Epithelial cell of umbilical artery (primary cell): ENCODE data around the gene WHRN. TPM values are rescaled to one million over a fixed set of nuclear protein-coding genes. Genes with fewer than 3 reads are reported as not detected.

ENCODE experiments used
- total RNA-seq: library from RNA; depleted of rRNA; stranded (reverse); fragments of >200 nt; gene quantifications from 2 replicates; pipeline ENCODE4 v1.2.3, GENCODE V29; 2014

Gene WHRN
- under 0.01 TPM in 1 of 2 replicates, not detected in the other for total RNA-seq

DNA sequence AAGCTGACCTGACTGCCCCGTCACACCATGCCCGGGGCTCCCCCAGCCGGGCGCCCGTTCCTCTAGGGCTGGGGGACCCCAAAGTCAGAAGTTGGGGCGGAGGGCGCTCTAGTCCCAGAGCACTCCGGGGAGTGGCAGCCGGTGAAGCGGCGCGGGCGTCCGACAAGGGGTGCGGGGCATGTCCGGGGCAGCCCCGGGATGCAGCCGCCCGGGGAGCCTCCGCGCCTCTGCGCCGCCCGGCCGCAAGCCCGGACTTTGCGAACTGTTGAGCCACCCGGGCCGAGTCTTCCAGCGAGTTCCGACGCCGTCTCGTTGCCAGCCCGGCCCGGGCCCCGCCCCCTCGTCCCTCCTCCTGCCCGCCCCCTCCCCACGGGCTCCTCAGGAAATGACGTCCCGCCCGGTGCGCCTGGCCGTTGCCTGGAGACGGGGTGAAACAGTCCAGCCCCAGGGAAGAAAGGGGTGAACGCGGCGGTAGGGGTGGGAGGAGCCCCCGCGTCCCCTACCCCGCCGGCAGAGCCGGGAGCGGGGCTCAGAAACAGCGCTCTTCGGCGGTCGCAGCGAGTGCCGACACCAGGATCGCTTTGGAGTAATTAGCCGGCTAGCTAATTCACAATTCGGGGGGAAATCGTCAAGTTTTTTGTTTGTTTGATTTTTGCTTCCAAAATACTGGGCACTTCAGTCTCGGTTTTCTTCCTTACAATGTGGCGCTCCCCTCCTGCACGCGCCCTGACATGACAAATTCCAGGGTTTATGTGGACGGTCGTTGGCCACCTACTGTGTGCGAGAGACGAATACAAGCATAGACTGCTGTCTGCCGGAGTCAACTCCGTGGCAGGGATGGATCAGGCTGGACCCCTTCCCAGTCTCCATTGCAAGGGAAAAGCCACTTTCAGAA lies at the start of gene WHRN:
Gene WHRN (minus strand): TSS at position 287 of the 895 bp plus-strand sequence. CDS start 672 bp downstream, outside the sequence.

DNA sequence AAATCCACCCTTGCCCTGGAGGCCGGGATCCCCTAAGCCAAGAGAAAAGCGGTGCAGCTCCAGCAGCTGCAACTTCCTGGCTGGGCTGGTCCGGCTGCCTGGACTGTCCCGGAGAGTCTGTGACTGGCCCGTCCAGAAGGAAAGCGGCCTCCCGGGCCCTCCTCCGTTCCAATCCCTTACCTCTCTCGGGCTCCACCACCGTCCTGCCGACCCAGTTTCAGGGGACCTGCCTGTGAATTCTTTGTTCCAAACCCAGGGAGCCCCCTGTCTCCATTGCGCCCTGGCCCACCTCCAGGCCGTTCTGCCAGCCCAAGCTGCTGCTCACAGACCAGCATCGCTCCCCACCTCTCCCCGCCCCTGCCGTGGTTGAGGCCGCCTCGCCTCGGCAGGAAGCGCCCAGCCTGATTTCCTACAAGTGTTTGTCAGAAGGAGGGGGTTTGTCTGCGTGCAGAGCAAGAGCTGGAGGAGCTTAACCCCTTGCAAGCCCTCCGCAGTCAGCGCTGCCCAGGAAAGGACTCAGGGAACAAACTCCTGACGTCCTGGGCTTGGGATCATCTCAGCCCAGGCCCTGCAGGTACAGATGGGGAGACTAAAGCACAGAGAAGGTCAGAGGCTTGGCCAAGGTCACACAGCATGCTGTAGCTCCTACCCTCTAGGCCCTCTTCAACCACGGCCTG lies 117.5 kb downstream of the WHRN start, which contains the start of gene AKNA:
Gene AKNA (minus strand): TSS at position 303 of the 677 bp plus-strand sequence. CDS start 6,649 bp downstream, outside the sequence.

Other genes with a start within 250 kb of the WHRN start
- gene ORM1, start 182.4 kb downstream of the WHRN start, total RNA-seq: not detected in 2 replicates
- not detected in 2 replicates for gene ORM2, start 175.6 kb downstream of the WHRN start, total RNA-seq
- 3.2 and 5.2 TPM in 2 replicates for gene AKNA, start 117.5 kb downstream of the WHRN start, total RNA-seq
- gene ATP6V1G1, start 82.3 kb upstream of the WHRN start, total RNA-seq: 132 and 146 TPM in 2 replicates
- 1.9 and 2.3 TPM in 2 replicates for gene TMEM268, start 105.8 kb upstream of the WHRN start, total RNA-seq
- gene TEX53, start 152.3 kb upstream of the WHRN start, total RNA-seq: not detected in 2 replicates
- not detected in 2 replicates for gene TEX48, start 176.7 kb upstream of the WHRN start, total RNA-seq